HG03196 (cell line): ENCODE data around the gene HOXD11.

Experiments
- ATAC-seq: cut with Tn5 transposase; IDR thresholded peaks from one replicate; pipeline ENCODE4 v1.9.1; 2021; ENCODE audit not compliant: unreplicated experiment

The HOXD11 gene

GRCh38 chr2:176147210-176147799 lies 40.2 kb downstream of the HOXD11 start:
- ATAC-seq, result no peak

- ATAC-seq, result no peak
Observed at GRCh38 chr2:176147800-176148496, 40.9 kb downstream of the HOXD11 start.

- no peak for ATAC-seq
Observed at GRCh38 chr2:176148751-176149421, 41.8 kb downstream of the HOXD11 start.

- no peak for ATAC-seq
Observed at GRCh38 chr2:176149481-176149938, 42.4 kb downstream of the HOXD11 start.

- no peak for ATAC-seq
Observed at GRCh38 chr2:176149939-176150583, 43.0 kb downstream of the HOXD11 start.

- no peak for ATAC-seq
Observed at GRCh38 chr2:176150584-176151441, 43.7 kb downstream of the HOXD11 start.

GRCh38 chr2:176151442-176152287 lies 44.6 kb downstream of the HOXD11 start, which contains the start of gene HOXD4:
Gene HOXD4 (plus strand): TSS chr2:176151550. CDS start chr2:176151634, 84 bp downstream.
- ATAC-seq, result no peak

GRCh38 chr2:176152350-176153181 lies 45.5 kb downstream of the HOXD11 start:
- ATAC-seq, result no peak

GRCh38 chr2:176154576-176155252 lies 47.6 kb downstream of the HOXD11 start:
- no peak for ATAC-seq

GRCh38 chr2:176155356-176156044 lies 48.4 kb downstream of the HOXD11 start:
- no peak for ATAC-seq

GRCh38 chr2:176156301-176156806 lies 49.3 kb downstream of the HOXD11 start:
- no peak for ATAC-seq

- ATAC-seq, result no peak
Observed at GRCh38 chr2:176156807-176157498, 49.9 kb downstream of the HOXD11 start, which contains the start of gene HOXD3. Gene HOXD3 (plus strand): TSS chr2:176157307. CDS start chr2:176169115, 11,808 bp downstream.

GRCh38 chr2:176157499-176158185 lies 50.6 kb downstream of the HOXD11 start:
- no peak for ATAC-seq

GRCh38 chr2:176158186-176158591 lies 51.1 kb downstream of the HOXD11 start:
- no peak for ATAC-seq

GRCh38 chr2:176158855-176159662 lies 52.0 kb downstream of the HOXD11 start:
- ATAC-seq, result no peak
